GM19035 (cell line): ENCODE data around the gene MARK3.
A peak's percentile ranks its signal among the peaks of the same experiment; 100 is the strongest.
"Not testable (repeated sequence)": the region's sequence is repeated elsewhere in the genome, so short reads cannot be mapped to it uniquely, and the experiment has no call there.

ENCODE experiments used
- ATAC-seq: cut with Tn5 transposase; IDR thresholded peaks from one replicate; pipeline ENCODE4 v1.9.1; 2021; ENCODE audit not compliant: unreplicated experiment

Gene MARK3

DNA sequence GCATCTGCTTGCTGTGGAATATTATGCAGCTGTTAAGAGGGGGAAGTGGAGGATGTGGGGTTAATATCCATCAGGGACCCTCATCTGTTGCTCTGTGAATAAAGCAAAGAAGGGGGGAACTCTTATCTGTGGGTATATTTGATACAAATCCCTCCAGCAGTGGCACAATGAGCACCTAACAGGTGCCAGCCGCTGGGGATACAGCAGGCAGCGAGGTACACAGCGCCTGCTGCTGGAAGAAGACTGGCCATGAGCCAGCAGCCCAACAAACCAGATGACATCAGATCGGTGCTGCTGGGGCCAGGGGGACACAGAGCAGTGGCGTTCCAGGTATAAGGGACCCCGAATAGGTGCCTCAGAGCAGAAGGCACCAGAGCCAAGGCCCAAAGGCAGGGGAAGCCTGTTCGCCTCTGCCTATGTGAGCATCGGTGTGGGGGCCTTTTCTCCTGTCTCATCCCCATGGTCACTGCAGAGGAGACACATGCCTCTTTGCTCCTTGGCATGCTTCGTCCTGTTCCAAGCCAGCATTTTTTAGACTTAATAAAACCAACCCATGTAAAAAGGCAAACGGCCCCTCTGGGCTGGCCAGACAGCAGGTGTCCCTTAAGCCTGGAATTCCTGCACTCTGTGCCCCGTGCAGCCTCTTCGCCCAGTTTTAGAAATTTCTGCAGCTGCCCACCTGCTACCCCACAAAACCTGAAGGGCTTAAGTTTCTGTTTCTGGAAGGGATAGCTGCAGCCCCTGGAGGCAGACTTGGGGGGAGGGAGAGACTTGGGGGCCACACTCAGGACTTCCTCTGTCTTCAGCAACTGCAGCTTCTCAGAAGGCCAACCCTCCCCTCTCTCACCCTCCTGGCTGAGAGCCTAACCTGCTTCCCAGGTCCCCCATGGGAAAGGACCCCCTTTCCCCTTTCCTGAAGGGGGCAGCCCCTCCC lies 139.1 kb downstream of the MARK3 start:
- ATAC-seq = no peak

DNA sequence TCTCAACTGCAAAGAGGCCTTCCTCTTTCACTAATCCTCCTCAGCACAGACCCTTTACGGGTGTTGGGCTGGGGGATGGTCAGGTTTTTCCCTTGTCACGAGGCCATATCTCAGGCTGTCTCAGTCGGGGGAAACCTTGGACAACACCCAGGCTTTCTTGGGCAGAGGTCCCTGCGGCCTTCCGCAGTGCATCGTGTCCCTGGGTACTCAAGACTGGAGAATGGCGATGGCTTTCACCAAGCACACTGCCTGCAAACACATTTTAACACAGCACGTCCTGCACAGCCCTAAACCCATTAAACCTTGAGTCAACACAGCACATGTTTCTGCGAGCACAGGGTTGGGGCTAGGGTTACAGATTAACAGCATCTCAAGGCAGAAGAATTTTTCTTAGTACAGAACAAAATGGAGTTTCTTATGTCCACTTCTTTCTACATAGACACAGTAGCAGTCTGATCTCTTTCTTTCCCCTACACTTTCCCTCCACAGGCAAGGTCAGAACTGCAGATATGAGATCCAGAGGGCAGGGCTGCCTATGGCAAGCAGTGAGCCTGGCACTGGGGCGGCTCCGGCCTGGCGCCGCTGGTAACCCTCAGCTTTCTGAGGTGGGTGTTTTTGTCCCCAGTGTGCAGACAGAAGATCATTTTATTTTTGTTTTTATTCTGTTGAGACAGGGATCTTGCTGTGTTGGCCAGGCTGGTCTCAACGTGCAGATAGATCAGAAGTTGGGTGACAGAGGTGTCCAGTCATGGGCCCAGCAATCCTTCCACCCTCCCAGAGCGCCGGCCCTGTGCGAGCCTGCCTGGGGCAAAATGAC lies 140.4 kb downstream of the MARK3 start:
- not testable (repeated sequence) for ATAC-seq

DNA sequence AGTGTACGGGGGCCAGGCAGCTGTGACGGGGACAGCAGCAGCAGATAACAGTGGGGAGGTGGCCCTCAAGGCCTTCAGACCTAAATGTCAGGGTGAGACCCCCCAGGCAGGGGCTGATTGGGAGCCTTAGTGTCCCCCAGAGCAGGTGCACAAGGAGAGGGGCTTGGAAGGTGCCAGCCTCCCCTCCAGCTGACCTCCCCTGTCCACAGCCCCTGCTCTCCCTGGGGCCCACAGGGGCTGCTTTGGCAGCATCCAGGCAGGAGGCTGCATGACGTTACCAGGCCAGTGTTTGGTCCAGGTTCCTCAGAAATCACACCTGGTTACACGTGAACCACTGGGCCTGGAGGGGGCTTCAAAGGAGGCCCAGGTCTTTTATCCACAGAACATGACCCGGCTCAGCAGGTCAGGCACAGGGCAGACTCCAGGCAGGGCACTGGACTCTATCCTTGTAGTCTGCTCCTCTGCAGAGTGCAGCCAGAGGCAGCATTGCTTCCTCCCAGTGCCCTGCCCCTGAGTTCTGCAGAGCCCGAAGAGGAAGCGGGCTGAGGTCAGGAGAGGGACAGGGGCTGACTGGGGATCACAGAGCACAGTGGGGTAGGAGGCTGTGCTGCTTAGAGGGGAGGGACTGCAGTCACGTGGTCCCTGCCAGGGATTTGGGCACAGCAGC lies 141.2 kb downstream of the MARK3 start:
- no peak for ATAC-seq

DNA sequence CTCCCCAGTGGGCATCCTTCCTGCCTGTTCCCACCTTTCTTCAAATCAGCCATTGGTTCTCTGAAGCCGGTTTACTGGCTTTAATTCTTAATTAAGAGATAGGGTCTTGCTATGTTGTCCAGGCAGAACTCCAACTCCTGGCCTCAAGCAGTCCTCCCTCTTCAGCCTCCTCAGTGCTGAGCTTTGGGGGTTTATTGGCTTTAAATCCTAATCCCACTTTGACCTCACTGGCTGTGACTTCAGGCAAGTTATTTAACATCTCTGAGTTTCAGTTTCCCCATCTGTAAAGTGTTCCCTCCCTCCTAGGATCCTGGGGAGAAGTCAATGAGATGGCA lies 141.7 kb downstream of the MARK3 start:
- no peak for ATAC-seq

DNA sequence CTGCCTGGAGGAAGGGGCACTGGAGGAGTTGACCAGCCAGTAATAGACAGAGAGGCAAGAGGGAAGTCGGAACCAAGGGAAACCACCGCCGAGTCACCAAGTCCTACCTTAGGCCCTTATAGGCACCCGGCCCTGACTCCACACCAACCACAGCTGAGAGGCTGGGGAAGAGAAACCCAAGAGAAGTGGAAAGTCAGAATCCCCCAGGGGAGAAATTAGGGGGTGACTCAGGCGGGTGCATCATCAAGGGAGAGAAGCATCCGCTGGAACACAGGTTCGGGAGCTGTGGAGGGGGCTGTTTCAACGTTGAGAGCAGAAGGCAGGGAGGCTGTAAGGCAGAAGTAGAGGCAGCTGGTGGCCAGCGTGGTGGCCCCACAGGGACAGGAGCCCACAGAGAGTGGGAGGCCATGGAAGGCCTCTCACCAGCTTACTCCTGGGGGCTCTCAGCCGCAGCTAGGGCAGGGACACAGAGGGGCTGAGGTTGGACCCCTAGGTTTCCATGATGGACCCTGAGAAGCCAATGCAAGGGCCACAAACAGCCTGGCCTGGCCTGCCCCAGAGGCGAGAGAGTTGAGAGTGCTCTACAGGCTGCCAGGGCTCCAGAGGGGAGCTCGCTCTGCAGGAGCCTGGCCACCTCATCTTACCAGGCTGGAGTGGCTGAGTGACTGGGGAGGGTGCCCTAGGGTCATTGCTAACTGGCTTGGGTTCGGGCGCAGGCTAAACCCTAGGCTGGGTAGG lies 142.4 kb downstream of the MARK3 start:
- ATAC-seq = no peak

DNA sequence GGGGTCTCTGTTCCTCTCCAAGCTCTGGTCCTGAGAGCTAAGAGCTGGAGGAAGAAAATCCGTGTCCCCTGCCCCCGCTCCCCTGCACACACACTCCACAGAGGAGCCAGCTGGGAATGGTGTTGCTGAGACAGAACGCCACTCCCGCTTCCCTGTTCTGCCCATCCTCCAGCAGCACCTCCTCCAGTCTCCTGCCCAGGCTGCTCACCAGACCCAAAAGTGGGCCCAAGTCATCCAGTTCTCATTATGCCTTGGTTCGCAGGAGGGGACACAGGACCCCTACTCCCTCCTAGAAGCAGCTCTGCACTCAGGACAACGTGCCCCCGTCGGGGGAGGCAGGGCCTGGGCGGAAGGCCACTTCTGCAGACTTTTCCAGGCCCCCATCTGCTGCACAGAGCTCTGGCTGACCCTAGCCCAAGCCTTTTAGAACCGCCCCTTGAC lies 143.0 kb downstream of the MARK3 start:
- ATAC-seq = no peak

DNA sequence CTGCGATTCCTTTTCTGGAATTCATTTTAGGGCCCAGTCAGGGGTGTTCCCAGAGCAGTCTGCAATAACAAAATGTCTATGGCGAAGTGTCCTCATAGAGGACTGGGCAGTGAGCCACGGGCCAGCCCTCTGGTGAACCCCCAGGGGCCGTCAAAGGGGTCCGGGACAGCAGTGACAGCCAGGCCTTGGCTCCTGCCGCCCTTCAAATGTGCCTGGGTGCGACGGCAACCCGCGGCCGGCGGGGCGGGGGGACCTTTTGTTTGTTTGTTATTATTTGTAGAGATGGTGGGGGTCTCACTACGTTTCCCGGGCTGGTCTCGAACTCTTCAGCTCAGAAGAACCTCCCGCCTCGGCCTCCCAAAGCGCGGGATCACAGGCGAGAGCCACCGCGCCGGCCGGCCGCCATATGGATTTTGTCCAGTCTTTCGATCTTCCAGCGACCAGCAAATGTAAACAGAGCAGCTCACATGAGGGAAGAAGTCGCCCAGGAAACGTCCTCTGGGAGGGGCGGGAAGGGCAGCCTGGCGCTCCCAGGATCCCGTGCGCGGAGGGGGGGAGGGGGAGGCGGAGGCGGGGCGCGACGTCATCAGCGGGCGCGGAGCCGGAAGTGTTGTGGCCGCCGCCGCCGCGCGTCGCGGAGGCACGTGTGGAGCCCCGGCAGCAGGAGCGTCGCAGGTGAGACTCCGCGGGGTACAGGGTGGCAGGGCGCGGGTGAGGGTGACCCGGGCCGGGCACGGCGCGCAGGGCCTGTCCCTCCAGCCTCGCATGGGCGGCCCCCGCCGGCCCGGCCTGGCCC lies 143.6 kb downstream of the MARK3 start, which contains the start of gene TRMT61A:
Gene TRMT61A, plus strand, starts transcription at position 610 of the 796 bp plus-strand sequence. CDS start 783 bp downstream, outside the sequence.
- peak; percentile 46 for ATAC-seq

DNA sequence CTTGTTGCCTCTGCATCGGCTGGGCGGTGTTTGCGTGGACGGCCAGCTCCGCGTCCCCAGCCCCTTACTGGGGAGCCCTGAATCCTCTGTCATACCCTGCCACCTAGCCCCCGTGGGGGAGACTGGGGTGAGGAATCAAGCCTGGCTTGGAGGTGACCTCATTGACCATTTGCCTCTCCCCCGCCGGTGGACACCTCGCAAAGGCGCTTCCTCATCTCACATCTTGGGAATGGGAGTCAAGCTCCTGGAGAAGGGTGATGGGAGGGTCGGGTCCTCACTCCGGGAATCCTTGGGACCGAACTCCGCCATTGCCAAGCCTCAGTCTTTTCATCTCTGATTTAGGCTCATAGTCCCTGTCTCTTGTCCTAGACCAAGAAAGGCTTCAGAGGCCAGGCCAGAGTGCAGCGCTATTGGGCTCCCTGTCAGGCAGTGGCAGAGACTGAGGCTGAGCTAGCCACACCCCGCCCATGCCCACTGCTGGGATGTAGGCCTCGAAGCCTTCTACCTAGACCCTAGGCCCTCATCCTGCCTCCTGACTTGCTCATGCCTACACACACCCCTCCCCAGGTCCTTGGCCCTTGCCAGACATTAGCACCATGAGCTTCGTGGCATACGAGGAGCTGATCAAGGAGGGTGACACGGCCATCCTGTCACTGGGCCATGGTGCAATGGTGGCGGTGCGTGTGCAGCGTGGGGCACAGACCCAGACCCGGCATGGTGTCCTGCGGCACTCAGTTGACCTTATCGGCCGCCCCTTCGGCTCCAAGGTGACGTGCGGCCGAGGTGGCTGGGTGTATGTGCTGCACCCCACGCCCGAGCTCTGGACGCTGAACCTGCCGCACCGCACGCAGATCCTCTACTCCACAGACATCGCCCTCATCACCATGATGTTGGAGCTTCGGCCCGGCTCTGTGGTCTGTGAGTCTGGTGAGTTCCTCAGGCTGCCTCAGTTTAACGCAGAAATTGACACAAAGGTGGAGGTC lies 144.5 kb downstream of the MARK3 start:
- peak; percentile 9 for ATAC-seq

DNA sequence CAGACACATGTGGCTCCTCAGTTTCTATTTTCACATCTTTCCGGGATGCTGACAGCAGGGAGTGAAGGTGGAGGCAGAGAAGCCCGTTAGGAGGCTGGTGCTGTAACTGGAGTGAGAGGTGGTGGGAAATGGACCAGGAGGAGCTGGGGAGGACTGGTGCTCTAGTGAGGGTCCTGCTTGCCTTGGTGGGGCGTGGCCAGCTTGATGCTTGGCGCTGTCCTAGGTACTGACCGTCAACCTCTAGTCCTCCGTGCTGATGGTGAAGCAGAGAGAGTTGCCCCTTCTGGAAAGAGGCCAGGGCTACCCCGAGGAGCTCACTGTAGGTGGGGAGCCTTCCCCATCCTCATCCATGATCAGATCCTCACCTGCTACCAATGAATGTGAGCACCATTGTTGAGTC lies 145.2 kb downstream of the MARK3 start:
- no peak for ATAC-seq

DNA sequence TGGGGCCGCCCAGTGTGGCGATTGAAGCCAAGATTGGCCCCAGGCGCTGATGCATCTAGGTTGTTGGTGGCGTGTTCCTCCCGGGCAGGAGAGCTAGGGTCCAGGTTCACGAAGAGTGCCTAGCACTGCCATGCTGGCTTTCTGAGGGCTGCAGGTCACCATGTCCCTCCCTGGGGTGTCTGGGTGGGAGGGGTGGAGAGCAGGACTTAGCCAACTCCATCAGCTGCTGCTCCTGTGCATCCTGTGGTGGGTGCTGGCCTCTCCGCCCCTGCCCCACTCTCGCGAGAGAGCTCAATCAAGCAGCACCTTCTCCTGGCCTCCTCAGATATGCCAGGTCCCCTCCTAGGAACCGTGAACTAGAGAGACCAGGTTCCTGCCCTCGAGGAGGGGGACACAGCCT lies 145.6 kb downstream of the MARK3 start:
- no peak for ATAC-seq

DNA sequence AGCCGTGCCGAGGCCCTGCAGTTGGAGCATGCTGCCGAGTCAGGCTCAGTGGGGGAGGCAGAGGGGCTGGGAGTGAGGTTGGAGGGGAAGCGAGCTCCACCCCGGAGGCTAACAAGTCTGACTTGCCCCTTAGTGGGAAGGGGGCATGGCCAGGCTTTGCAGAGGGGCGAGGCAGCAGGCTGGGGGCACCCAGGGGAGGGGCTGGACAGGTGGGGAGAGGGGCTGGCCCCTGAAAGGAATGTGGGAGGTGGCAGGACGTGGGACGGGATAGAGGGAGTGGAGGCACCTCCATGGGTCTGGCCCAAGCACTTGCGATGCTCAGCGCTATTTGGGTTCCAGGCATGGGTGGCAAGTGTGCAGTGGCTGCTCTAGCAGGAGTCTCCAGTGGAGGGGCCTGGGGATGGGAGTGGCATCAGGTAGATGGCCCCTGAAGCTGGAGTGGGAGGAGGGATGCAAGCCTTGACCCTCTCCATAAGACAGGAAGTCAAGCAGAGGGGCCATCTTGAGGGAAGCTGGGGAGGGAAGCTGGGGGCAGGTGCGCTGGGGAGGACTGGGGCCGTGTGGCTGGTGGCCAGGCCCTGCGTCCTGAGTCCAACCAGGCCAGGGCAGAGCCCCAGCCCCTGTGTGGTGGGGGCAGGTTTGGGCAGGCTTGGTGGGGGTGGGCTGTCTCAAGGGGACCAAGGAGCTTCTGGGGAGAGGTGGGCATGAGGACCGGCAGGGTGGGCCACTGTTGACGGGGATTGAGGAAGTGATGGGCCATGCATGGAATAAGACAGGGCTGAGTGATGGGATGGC lies 146.4 kb downstream of the MARK3 start:
- ATAC-seq = no peak

DNA sequence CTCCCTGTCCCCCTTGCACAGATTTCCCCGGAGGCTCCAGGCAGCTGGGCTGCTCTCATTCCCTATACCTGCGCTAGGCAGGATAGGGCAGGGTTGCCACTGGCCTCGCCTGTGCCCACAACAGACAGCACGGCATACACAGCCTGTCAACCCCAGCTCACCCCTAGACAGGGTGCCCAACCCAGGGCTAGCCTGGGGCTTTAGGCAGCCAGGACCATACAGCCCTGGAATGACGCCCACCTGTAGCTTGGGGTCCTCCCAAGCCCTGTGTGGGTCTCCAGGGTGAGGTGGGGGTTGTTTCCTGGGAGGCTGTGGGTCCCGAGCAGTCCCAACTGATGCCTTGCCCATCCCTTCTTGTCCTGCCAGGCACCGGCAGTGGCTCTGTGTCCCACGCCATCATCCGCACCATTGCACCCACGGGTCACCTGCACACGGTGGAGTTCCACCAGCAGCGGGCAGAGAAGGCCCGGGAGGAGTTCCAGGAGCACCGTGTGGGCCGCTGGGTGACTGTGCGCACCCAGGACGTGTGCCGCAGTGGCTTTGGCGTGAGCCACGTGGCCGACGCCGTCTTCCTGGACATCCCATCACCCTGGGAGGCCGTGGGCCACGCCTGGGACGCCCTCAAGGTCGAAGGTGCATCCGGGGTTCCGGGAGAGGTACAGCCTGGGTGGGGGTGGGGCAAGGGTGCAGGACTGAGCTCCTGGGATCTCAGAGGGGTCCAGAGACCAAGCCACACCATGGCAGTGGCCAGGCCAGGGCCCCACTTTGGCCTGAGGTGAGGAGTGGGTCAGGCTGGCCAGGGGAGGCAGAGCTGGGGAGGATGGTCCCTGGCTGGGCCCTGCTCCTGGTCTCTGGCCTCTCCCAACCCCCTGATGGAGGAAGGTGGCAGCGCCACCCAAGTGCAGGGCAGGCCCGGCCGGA lies 147.3 kb downstream of the MARK3 start:
- no peak for ATAC-seq

DNA sequence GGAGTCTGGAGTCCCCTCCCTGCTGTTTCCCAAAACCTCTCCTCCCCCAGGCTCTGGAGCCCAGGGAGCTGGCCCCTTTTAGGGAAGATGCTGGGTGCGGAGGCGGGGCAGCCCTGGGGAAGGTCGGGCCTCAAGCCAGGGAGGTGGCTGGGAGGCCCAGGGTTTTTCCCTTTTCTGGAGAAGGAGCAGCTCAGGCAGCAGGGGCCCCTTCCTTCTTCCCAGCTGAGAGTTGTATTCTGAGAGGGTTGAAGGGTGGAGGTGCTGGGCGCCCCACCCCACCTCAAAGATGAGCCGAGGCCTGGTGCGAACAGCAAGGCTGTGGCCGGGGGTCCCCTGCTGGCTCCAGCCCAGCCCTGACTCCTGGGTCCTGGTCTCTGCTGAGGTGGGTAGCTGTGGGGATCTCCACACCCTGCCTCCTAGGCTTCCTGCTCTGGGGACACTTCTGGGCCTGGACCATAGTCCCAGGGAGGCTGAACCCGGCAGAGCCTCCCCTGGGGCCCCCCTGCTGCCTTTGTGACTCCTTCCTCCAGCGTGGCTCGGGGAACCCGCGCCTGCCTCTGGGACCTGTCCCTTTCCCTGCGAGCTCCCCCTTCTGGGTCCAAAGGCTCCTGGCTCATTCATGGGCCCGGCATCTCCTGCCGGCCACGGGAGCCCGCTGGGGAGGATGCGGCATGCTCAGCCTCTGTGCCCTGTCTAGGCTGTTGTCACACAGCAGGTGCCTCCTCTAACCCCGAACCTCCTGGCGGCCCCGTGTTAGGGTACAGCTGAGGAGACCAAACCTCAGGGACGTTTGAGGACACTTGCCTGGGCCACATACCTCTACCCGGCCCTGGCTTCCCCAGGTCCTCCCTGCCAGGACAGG lies 148.2 kb downstream of the MARK3 start:
- ATAC-seq = no peak

DNA sequence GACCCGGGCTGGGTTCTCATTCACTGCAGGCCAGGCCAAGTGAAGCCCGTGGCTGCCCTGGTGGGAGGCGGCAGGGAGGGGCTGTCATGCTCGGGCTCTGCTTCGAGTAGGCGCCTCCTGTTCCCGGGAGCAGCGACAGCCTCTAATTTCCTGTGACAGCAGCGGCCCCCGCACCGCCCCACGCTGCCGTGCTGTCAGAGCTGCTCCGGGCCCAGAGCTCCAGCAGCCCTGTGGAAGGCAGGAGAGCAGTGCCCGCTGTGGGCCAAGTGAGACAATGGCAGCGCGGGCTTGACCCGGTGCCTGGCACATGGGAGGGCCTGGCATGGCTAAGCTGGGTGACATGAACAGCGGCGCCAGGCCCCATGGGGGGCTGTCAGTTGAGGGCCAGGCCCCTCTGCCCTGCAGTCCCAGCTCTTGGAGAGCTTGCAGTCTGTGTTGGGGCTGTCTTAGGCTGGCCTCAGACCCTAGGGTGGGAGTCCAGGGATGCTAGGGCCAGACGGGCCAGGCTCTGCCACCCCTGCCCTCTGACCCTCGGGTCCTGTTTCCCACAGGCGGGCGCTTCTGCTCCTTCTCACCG lies 148.9 kb downstream of the MARK3 start:
- no peak for ATAC-seq

DNA sequence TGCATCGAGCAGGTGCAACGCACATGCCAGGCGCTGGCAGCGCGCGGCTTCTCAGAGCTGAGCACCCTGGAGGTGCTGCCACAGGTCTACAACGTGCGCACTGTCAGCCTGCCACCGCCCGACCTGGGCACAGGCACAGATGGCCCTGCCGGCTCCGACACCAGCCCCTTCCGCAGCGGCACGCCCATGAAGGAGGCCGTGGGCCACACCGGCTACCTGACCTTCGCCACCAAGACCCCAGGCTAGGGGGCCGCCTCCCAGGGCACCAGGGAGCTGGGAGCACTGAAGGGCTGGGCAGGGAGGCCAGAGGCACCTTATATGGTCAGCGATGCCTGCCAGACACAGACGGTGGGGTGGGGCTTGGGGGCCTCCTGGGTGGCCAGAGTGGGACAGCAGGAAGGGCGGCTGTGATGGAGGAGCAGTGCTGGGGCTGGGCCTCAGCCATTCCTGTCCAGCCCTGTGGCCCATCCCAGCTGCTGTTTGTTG lies 149.4 kb downstream of the MARK3 start:
- no peak for ATAC-seq
